Suprapubic skin (tissue), 4 donors: Measurements from ENCODE around the gene SVIL. TPM values are rescaled to one million over a fixed set of nuclear protein-coding genes. Genes with fewer than 3 reads are reported as not detected.
"Not testable (repeated sequence)": the region's sequence is repeated elsewhere in the genome, so short reads cannot be mapped to it uniquely, and the experiment has no call there.

Experiments used
- DNase-seq, 2 donors: peaks; one replicate each; pipeline ENCODE4 v3.0.0-alpha.2; 2019; ENCODE audit warnings: low spot score in 2 of 2
- H3K27ac ChIP-seq: fragments of 200-600 bp; sonication (generic); one replicate; pipeline ENCODE4 v1.5.1; 2019
- H3K27me3 ChIP-seq: fragments of 200-600 bp; sonication (generic); one replicate; pipeline ENCODE4 v1.5.1; 2019
- H3K36me3 ChIP-seq: fragments of 200-600 bp; sonication (generic); one replicate; pipeline ENCODE4 v1.5.1; 2019
- H3K4me1 ChIP-seq: fragments of 200-600 bp; sonication (generic); one replicate; pipeline ENCODE4 v1.5.1; 2019
- H3K4me3 ChIP-seq: fragments of 200-600 bp; sonication (generic); one replicate; pipeline ENCODE4 v1.5.1; 2019; ENCODE audit warnings: mild to moderate bottlenecking
- H3K9me3 ChIP-seq: fragments of 200-600 bp; sonication (generic); one replicate; pipeline ENCODE4 v1.5.1; 2019
- CTCF ChIP-seq, 2 donors: fragments of 200-600 bp in 1 of 2; fragments of 450-650 bp in 1 of 2; sonication (generic) in 1 of 2; IDR thresholded peaks; one replicate each; pipeline ENCODE4 v1.5.1; 2016 to 2019; ENCODE audit warnings: antibody characterized with exemption in 2 of 2, mild to moderate bottlenecking in 1 of 2, moderate library complexity in 1 of 2
- EP300 ChIP-seq: sonication (generic); formaldehyde crosslinking; IDR thresholded peaks from one replicate; pipeline ENCODE4 v1.6.1; 2017; ENCODE audit warnings: antibody characterized with exemption
- POLR2A ChIP-seq, 2 donors: fragments of 450-650 bp; IDR thresholded peaks; one replicate each; pipeline ENCODE4 v1.6.1; 2017; ENCODE audit warnings: antibody characterized with exemption in 2 of 2, mild to moderate bottlenecking in 2 of 2, moderate library complexity in 2 of 2
- POLR2AphosphoS5 ChIP-seq, 3 donors: sonication (generic); formaldehyde crosslinking; IDR thresholded peaks; one replicate each; pipeline ENCODE4 v1.6.1; 2017; ENCODE audit warnings: antibody characterized with exemption in 3 of 3
- WGBS: methylation state at CpG from one replicate; pipeline ENCODE4 v1.1.5; 2018; 5-methylcytosine and 5-hydroxymethylcytosine counted together
- total RNA-seq, 4 donors: library from RNA; depleted of rRNA; stranded (reverse); fragments of >200 nt; gene quantifications; one replicate each; pipeline ENCODE4 v1.1.0, GENCODE V29; 2016

Gene SVIL
- total RNA-seq, 4 donors from 2014 or later: 52.9 to 129 (median 72.1) TPM

- 57% methylated on average over 2 of the region's 2 CpGs for WGBS
- H3K9me3 ChIP-seq: no peaks in the 10 kb centered on the region
- H3K36me3 ChIP-seq: no peaks in the 10 kb centered on the region
- no peaks in the 10 kb centered on the region for H3K27me3 ChIP-seq
- no peak overlapping the region for H3K27ac ChIP-seq
- peaks cover 26% of the 10 kb centered on the region for H3K4me1 ChIP-seq
- DNase-seq: no peak
- no peak overlapping the region for H3K4me3 ChIP-seq
- TF ChIP-seq POLR2A (IDR thresholded peaks at IDR 0.05): no peak
- no peak for TF ChIP-seq CTCF (IDR thresholded peaks at IDR 0.05)
- no peak for TF ChIP-seq POLR2AphosphoS5 (IDR thresholded peaks at IDR 0.05)
- no peak for TF ChIP-seq EP300
Observed at GRCh38 chr10:29615195-29615594, 19.6 kb downstream of the SVIL start.

- not testable (repeated sequence) for H3K27me3 ChIP-seq, H3K4me3 ChIP-seq, DNase-seq, H3K27ac ChIP-seq, H3K9me3 ChIP-seq, H3K36me3 ChIP-seq
- H3K4me1 ChIP-seq: peaks cover 27% of the 10 kb centered on the region
- 80% methylated on average over 1 of the region's 1 CpG for WGBS
Observed at GRCh38 chr10:29614289-29614688, 20.5 kb downstream of the SVIL start.

- H3K27ac ChIP-seq: no peak overlapping the region
- no peak for TF ChIP-seq POLR2AphosphoS5 (IDR thresholded peaks at IDR 0.05)
- no peak for TF ChIP-seq CTCF (IDR thresholded peaks at IDR 0.05)
- TF ChIP-seq POLR2A (IDR thresholded peaks at IDR 0.05): no peak
- no peaks in the 10 kb centered on the region for H3K9me3 ChIP-seq
- no peaks in the 10 kb centered on the region for H3K36me3 ChIP-seq
- H3K4me1 ChIP-seq: peaks cover 22% of the 10 kb centered on the region
- 94% methylated on average over 4 of the region's 4 CpGs for WGBS
- no peak overlapping the region for H3K4me3 ChIP-seq
- no peaks in the 10 kb centered on the region for H3K27me3 ChIP-seq
- DNase-seq: no peak
Observed at GRCh38 chr10:29613791-29614190, 21.0 kb downstream of the SVIL start.

GRCh38 chr10:29613196-29613595, 21.6 kb downstream of the SVIL start:
- H3K4me3 ChIP-seq: no peak overlapping the region
- H3K36me3 ChIP-seq: no peaks in the 10 kb centered on the region
- TF ChIP-seq CTCF (IDR thresholded peaks at IDR 0.05): no peak
- no peak for TF ChIP-seq POLR2A (IDR thresholded peaks at IDR 0.05)
- no peak for TF ChIP-seq EP300
- no peaks in the 10 kb centered on the region for H3K27me3 ChIP-seq
- WGBS: 87% methylated on average over 6 of the region's 6 CpGs
- H3K9me3 ChIP-seq: no peaks in the 10 kb centered on the region
- DNase-seq: no peak
- no peak overlapping the region for H3K27ac ChIP-seq
- H3K4me1 ChIP-seq: peaks cover 22% of the 10 kb centered on the region

GRCh38 chr10:29612657-29613056, 22.1 kb downstream of the SVIL start:
- Histone ChIP-seq H3K36me3 (no peaks in the 10 kb centered on the region), H3K9me3 (no peaks in the 10 kb centered on the region), H3K27ac (no peak overlapping the region), H3K4me1 (peaks cover 26% of the 10 kb centered on the region), H3K4me3 (no peak overlapping the region), H3K27me3 (no peaks in the 10 kb centered on the region)
- TF ChIP-seq POLR2AphosphoS5 (IDR thresholded peaks at IDR 0.05): no peak
- no peak for TF ChIP-seq CTCF (IDR thresholded peaks at IDR 0.05)
- no peak for TF ChIP-seq POLR2A (IDR thresholded peaks at IDR 0.05)
- no peak for TF ChIP-seq EP300
- 75% methylated on average over 8 of the region's 8 CpGs for WGBS
- no peak for DNase-seq

GRCh38 chr10:29611781-29612381, 22.9 kb downstream of the SVIL start:
- WGBS: 56% methylated on average over 6 of the region's 6 CpGs
- Histone ChIP-seq H3K27ac (no peak overlapping the region), H3K27me3 (no peaks in the 10 kb centered on the region), H3K36me3 (no peaks in the 10 kb centered on the region), H3K9me3 (no peaks in the 10 kb centered on the region), H3K4me1 (peaks cover 30% of the 10 kb centered on the region), H3K4me3 (no peak overlapping the region)
- TF ChIP-seq EP300 (no peak), POLR2AphosphoS5 (IDR thresholded peaks at IDR 0.05) (no peak), POLR2A (IDR thresholded peaks at IDR 0.05) (no peak)
- DNase-seq: no peak
